Endothelial cell (in vitro differentiated cells): ENCODE results near the gene RASA2. TPM values are rescaled to one million over a fixed set of nuclear protein-coding genes. Genes with fewer than 3 reads are reported as not detected.

ENCODE experiments used
- DNase-seq: peaks from one replicate; pipeline ENCODE4 v3.0.0; 2021; ENCODE audit warnings: low spot score
- H3K27ac Mint-ChIP-seq: one replicate; pipeline ENCODE4 v1.8.0; 2021; ENCODE audit warnings: mixed read lengths, inconsistent platforms; ENCODE audit not compliant: unreplicated experiment
- H3K27me3 Mint-ChIP-seq: one replicate; pipeline ENCODE4 v1.8.0; 2021; ENCODE audit warnings: mild to moderate bottlenecking, moderate library complexity, mixed read lengths, inconsistent platforms; ENCODE audit not compliant: unreplicated experiment
- H3K36me3 Mint-ChIP-seq: one replicate; pipeline ENCODE4 v1.8.0; 2021; ENCODE audit warnings: mild to moderate bottlenecking, low read depth, mixed read lengths, inconsistent platforms; ENCODE audit not compliant: unreplicated experiment
- H3K4me1 Mint-ChIP-seq: one replicate; pipeline ENCODE4 v1.8.0; 2021; ENCODE audit warnings: mild to moderate bottlenecking, mixed read lengths, inconsistent platforms; ENCODE audit not compliant: unreplicated experiment
- H3K4me3 Mint-ChIP-seq: one replicate; pipeline ENCODE4 v1.8.0; 2021; ENCODE audit warnings: mild to moderate bottlenecking, mixed read lengths, inconsistent platforms; ENCODE audit not compliant: unreplicated experiment
- H3K9me3 Mint-ChIP-seq: one replicate; pipeline ENCODE4 v1.8.0; 2021; ENCODE audit warnings: mixed read lengths, inconsistent platforms; ENCODE audit not compliant: unreplicated experiment
- CTCF ChIP-seq: fragments of 200-600 bp; sonication (generic); IDR thresholded peaks from one replicate; pipeline ENCODE4 v1.5.0; 2021; ENCODE audit warnings: antibody characterized with exemption; ENCODE audit not compliant: unreplicated experiment
- total RNA-seq: library from RNA; stranded (reverse); fragmentation: NEBNext Ultra II Directional; extraction: Animal tissue kit (Norgen Biotek cat#: 25700); gene quantifications from one replicate; pipeline ENCODE4 v1.2.1, GENCODE V29; 2021; ENCODE audit not compliant: unreplicated experiment

RASA2 gene
- total RNA-seq, 1 donor from 2014 or later = 32.5 TPM

GRCh38 chr3:141466633-141467169 is 20.1 kb upstream of the RASA2 start:
- H3K36me3 Mint-ChIP-seq = no peaks in the 10 kb centered on the region
- no peaks in the 10 kb centered on the region for H3K4me1 Mint-ChIP-seq
- H3K27me3 Mint-ChIP-seq = peaks cover 3% of the 10 kb centered on the region
- no peaks in the 10 kb centered on the region for H3K9me3 Mint-ChIP-seq
- H3K4me3 Mint-ChIP-seq = no peak overlapping the region
- no peak overlapping the region for H3K27ac Mint-ChIP-seq
- no peak for TF ChIP-seq CTCF
- no peak for DNase-seq

GRCh38 chr3:141469720-141470119 is 17.1 kb upstream of the RASA2 start:
- Mint-ChIP-seq H3K4me3 (no peak overlapping the region), H3K27ac (no peak overlapping the region), H3K9me3 (no peaks in the 10 kb centered on the region), H3K36me3 (peaks cover 3% of the 10 kb centered on the region), H3K27me3 (no peaks in the 10 kb centered on the region), H3K4me1 (no peaks in the 10 kb centered on the region)
- TF ChIP-seq CTCF = no peak
- DNase-seq = no peak

GRCh38 chr3:141471160-141471559 is 15.7 kb upstream of the RASA2 start:
- no peak overlapping the region for H3K4me3 Mint-ChIP-seq
- H3K4me1 Mint-ChIP-seq = peaks cover 2% of the 10 kb centered on the region
- no peaks in the 10 kb centered on the region for H3K27me3 Mint-ChIP-seq
- H3K27ac Mint-ChIP-seq = no peak overlapping the region
- DNase-seq = no peak
- H3K9me3 Mint-ChIP-seq = no peaks in the 10 kb centered on the region
- TF ChIP-seq CTCF = no peak
- H3K36me3 Mint-ChIP-seq = peaks cover 3% of the 10 kb centered on the region

GRCh38 chr3:141476033-141476432 is 10.8 kb upstream of the RASA2 start:
- Mint-ChIP-seq H3K27me3 (peaks cover 3% of the 10 kb centered on the region), H3K27ac (no peak overlapping the region), H3K4me3 (no peak overlapping the region), H3K4me1 (peaks cover 18% of the 10 kb centered on the region), H3K9me3 (no peaks in the 10 kb centered on the region), H3K36me3 (peaks cover 3% of the 10 kb centered on the region)
- no peak for TF ChIP-seq CTCF
- no peak for DNase-seq

DNA sequence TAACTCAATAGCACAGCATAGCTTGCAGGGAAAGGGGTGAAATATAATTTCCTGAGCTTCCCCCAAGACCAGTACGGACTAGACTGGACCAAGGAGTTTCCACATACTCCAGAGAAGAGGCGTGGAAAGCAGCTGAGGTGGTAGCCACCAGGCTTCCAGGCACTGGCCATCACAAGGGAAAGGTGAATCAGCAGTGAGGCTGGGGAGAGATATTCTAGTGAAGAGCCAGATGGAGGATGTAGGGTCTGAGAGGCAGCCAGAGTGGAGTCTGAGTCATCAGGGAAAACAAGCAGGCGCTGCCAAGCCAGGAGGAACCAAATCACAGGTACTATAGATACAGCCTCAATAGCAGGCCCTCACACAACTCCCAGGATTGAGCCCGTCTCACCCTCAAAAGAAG is 9.6 kb upstream of the RASA2 start:
- TF ChIP-seq CTCF = no peak
- no peaks in the 10 kb centered on the region for H3K9me3 Mint-ChIP-seq
- H3K36me3 Mint-ChIP-seq = no peaks in the 10 kb centered on the region
- H3K4me3 Mint-ChIP-seq = no peak overlapping the region
- no peak for DNase-seq
- H3K27ac Mint-ChIP-seq = no peak overlapping the region
- peaks cover 18% of the 10 kb centered on the region for H3K4me1 Mint-ChIP-seq
- H3K27me3 Mint-ChIP-seq = peaks cover 3% of the 10 kb centered on the region
